ENCODE results near the gene GOLGA2.
"Not testable (repeated sequence)": the region's sequence is repeated elsewhere in the genome, so short reads cannot be mapped to it uniquely, and the experiment has no call there.

The GOLGA2 gene

GRCh38 chr9:128294142-128294541, 18.3 kb upstream of the GOLGA2 start:
- DNase-seq (ENCODE audit: low read depth, low spot score), result no peak

GRCh38 chr9:128293091-128293490, 17.3 kb upstream of the GOLGA2 start:
- DNase-seq (ENCODE audit: low read depth, low spot score), result no peak

GRCh38 chr9:128292009-128292408, 16.2 kb upstream of the GOLGA2 start:
- no peak for DNase-seq (ENCODE audit: low read depth, low spot score)

- no peak for DNase-seq (ENCODE audit: low read depth, low spot score)
These were observed 12.6 kb upstream of the GOLGA2 start for GRCh38 chr9:128288273-128289004.

GRCh38 chr9:128286440-128286839, 10.6 kb upstream of the GOLGA2 start:
- DNase-seq (ENCODE audit: low read depth, low spot score), result no peak

- DNase-seq (ENCODE audit: low read depth, low spot score), result no peak
These were observed 9.4 kb upstream of the GOLGA2 start for GRCh38 chr9:128285033-128285784.

- no peak for DNase-seq (ENCODE audit: low read depth, low spot score)
These were observed 6.7 kb upstream of the GOLGA2 start for GRCh38 chr9:128282500-128282899.

- DNase-seq (ENCODE audit: low read depth, low spot score), result no peak
These were observed 4.3 kb upstream of the GOLGA2 start for GRCh38 chr9:128280084-128280622.

GRCh38 chr9:128279088-128280073, 3.6 kb upstream of the GOLGA2 start:
- DNase-seq (ENCODE audit: low read depth, low spot score), result not testable (repeated sequence)

- DNase-seq (ENCODE audit: low read depth, low spot score), result no peak
These were observed 915 bp upstream of the GOLGA2 start for GRCh38 chr9:128276574-128277270.

- peak; percentile 85 for DNase-seq (ENCODE audit: low read depth, low spot score)
These were observed 284 bp upstream of the GOLGA2 start, which contains the start of gene SWI5 for GRCh38 chr9:128276008-128276573. Gene SWI5 (plus strand): TSS chr9:128276276.

GRCh38 chr9:128274245-128274644, 1.6 kb downstream of the GOLGA2 start:
- no peak for DNase-seq (ENCODE audit: low read depth, low spot score)

- no peak for DNase-seq (ENCODE audit: low read depth, low spot score)
These were observed 4.3 kb downstream of the GOLGA2 start for GRCh38 chr9:128271512-128271911.

- DNase-seq (ENCODE audit: low read depth, low spot score), result no peak
These were observed 4.7 kb downstream of the GOLGA2 start for GRCh38 chr9:128271112-128271511.

GRCh38 chr9:128266868-128267590, 8.8 kb downstream of the GOLGA2 start:
- no peak for DNase-seq (ENCODE audit: low read depth, low spot score)

- DNase-seq (ENCODE audit: low read depth, low spot score), result no peak
These were observed 10.4 kb downstream of the GOLGA2 start for GRCh38 chr9:128265348-128265847.

GRCh38 chr9:128262687-128263086, 13.1 kb downstream of the GOLGA2 start:
- no peak for DNase-seq (ENCODE audit: low read depth, low spot score)

- no peak for DNase-seq (ENCODE audit: low read depth, low spot score)
These were observed 15.5 kb downstream of the GOLGA2 start for GRCh38 chr9:128260340-128260739.

- DNase-seq (ENCODE audit: low read depth, low spot score), result no peak
These were observed 16.7 kb downstream of the GOLGA2 start for GRCh38 chr9:128259156-128259555.

- DNase-seq (ENCODE audit: low read depth, low spot score), result no peak
These were observed 17.5 kb downstream of the GOLGA2 start for GRCh38 chr9:128258326-128258725.
